ENCODE data around the gene FA2H.

DNA sequence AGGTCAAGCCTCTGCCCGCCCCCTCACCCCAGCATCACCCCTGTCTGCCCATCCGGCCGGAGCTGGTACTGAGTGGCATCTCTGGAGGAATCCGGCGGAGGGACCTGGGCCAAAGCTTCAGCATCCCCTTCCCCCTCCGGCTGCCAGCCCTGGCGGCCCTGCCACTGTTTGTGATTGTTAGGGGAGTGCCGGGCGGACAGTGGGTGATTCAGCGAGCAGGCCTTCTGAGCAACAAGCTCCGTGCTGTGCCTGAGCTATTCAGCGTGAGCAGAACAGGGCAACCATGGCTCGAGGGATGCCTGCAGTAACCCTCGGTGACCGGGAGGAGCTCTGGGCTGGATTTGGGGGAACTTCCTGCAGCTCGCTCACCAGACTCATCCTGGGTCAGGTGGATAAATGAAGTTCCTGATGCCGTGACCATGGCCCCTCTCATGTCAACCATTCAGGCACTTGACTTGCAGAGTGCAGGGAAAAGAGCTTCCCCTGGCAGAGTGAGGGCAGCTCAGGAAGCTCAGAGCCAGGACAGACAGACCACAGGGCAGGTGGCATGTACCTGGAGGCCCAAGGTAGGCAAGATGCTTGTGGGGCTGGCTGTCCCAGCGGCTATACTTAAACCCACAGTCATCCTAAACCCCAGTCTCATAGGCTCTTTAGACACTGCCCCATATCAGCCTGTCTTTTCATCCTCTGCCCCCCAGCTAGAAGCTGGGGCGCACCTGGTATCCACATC lies 49.6 kb downstream of the FA2H start:
- TF ChIP-seq, protein P1, sequence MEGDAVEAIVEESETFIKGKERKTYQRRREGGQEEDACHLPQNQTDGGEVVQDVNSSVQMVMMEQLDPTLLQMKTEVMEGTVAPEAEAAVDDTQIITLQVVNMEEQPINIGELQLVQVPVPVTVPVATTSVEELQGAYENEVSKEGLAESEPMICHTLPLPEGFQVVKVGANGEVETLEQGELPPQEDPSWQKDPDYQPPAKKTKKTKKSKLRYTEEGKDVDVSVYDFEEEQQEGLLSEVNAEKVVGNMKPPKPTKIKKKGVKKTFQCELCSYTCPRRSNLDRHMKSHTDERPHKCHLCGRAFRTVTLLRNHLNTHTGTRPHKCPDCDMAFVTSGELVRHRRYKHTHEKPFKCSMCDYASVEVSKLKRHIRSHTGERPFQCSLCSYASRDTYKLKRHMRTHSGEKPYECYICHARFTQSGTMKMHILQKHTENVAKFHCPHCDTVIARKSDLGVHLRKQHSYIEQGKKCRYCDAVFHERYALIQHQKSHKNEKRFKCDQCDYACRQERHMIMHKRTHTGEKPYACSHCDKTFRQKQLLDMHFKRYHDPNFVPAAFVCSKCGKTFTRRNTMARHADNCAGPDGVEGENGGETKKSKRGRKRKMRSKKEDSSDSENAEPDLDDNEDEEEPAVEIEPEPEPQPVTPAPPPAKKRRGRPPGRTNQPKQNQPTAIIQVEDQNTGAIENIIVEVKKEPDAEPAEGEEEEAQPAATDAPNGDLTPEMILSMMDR (IDR thresholded peaks at IDR 0.05) = no peak
- TF ChIP-seq POLR2A (IDR thresholded peaks at IDR 0.05) = no peak
